Stimulated activated CD4-positive, alpha-beta T cell treated with anti-CD3 and anti-CD28 coated beads, TNF-alpha, amount 100 ng/mL, for 4 hours (primary cell): ENCODE results near the gene HMOX2.

ENCODE experiments used
- DNase-seq, 3 experiments: peaks; one replicate each; pipeline ENCODE4 v3.0.0-alpha.2; 2020; ENCODE audit warnings: low read depth in 3 of 3

Gene HMOX2

DNA sequence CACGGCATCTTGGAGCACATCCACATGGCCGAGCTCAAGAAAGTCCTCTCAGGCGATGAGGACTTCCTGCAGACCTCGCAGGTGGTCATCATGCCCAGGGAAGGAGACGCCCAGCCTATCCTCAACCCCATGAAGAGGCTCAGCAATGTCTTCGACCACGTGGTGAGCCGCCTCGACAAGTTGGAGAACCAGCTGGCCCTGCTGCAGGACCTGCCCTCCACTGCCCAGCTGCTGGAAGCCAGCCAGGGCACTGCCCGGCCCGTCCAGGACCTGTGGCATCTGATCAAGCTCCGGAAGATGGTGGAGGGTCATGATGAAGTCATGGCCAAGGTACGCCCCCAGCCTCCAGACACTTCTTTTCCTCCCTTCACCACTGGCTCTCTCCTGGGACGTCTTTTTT is 80.4 kb downstream of the HMOX2 start:
- no peak for DNase-seq

DNA sequence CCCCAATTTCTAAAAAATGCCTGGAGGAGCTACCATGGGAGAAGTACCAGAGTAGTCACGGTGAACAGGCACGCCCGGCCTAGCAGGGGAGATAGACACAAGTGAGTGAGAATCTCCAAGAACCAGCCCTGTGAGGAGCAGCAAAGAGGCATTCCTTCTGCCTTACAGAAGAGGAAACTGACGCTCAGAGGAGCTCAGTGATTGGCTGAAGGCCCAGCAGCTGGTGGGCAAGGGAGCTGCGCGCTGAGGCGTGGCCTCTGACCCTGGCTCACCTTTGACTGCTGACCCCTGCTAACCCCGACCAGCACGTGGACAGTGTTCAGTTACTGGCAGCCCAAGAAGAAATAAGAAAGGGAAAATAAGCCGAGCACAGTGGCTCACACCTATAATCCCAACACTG is 81.8 kb downstream of the HMOX2 start:
- DNase-seq, result no peak
